Endothelial cell of umbilical vein (primary cell): Measurements from ENCODE around the gene RPS28. TPM values are rescaled to one million over a fixed set of nuclear protein-coding genes. Genes with fewer than 3 reads are reported as not detected.

ENCODE experiments used
- BruUV-seq: library from RNA; stranded (reverse); fragments of 400-500 nt; replicated peaks from 2 replicates; lab custom pipeline; 2021; lab: Mats Ljungman, UMichigan
- CTCF ChIA-PET: fragments of 300-600, 350-600 bp; sonication (Branson Sonifier 250); formaldehyde crosslinking; loops from one replicate; lab custom pipeline; 2021; ENCODE audit warnings: antibody characterized with exemption, inconsistent platforms; lab: Charles Lee
- POLR2A ChIA-PET: fragments of 300-600, 350-600 bp; sonication (Branson Sonifier 250); formaldehyde crosslinking; loops from one replicate; lab custom pipeline; 2021; ENCODE audit warnings: antibody characterized with exemption, inconsistent platforms; lab: Charles Lee
- DNase-seq: peaks from one replicate; pipeline ENCODE4 v3.0.0-alpha.2; 2011; ENCODE audit warnings: low read depth, low spot score
- FAIRE-seq: peaks from 2 replicates; lab custom pipeline; 2011; peaks lifted over from hg19 to GRCh38; lab: Jason Lieb, UNC
- H2AFZ ChIP-seq: 2 replicates; pipeline ENCODE4 v1.6.0; 2012; ENCODE audit warnings: low read depth, low read length, control low read depth, inconsistent platforms
- H3K27ac ChIP-seq: 2 replicates; pipeline ENCODE4 v1.5.1; 2011; ENCODE audit warnings: low read depth, mild to moderate bottlenecking, control low read depth, low read length, moderate library complexity; ENCODE audit not compliant: insufficient read depth
- H3K27me3 ChIP-seq, 2 experiments: 2 replicates each; pipeline versions ENCODE4 v1.6.0 to v1.6.1; 2011; ENCODE audit warnings: low read length in 2 of 2, mixed read lengths in 1 of 2; ENCODE audit not compliant: control insufficient read depth in 2 of 2, insufficient read depth in 2 of 2
- H3K36me3 ChIP-seq, 2 experiments: 2 replicates in 1 of 2; 3 replicates in 1 of 2; pipeline ENCODE4 v1.5.1; 2011; ENCODE audit warnings: low read length in 2 of 2, mild to moderate bottlenecking in 1 of 2, moderate library complexity in 1 of 2; ENCODE audit not compliant: control insufficient read depth in 2 of 2, insufficient read depth in 2 of 2; ENCODE audit errors: extremely low read depth in 1 of 2
- H3K4me1 ChIP-seq: 3 replicates; pipeline ENCODE4 v1.5.1; 2011; ENCODE audit warnings: mild to moderate bottlenecking, low read length; ENCODE audit not compliant: control insufficient read depth, insufficient read depth; ENCODE audit errors: extremely low read depth
- H3K4me2 ChIP-seq: 2 replicates; pipeline ENCODE4 v1.6.1; 2011; ENCODE audit warnings: low read length, control low read depth, mixed read lengths; ENCODE audit not compliant: insufficient read depth
- H3K4me3 ChIP-seq, 3 experiments: fragments of 200-600 bp in 1 of 3; sonication (generic), shearing (Covaris generic) in 1 of 3; replicated peaks in 1 of 3; 2 replicates each; pipeline ENCODE4 v1.5.1; 2011 to 2016; ENCODE audit warnings: control low read depth in 3 of 3, low read length in 3 of 3, mild to moderate bottlenecking in 2 of 3, inconsistent platforms in 1 of 3, low read depth in 1 of 3, moderate library complexity in 1 of 3; ENCODE audit not compliant: insufficient read depth in 1 of 3
- H3K79me2 ChIP-seq: 2 replicates; pipeline ENCODE4 v1.6.0; 2012; ENCODE audit warnings: low read length, inconsistent platforms; ENCODE audit not compliant: control insufficient read depth, insufficient read depth
- H3K9ac ChIP-seq: replicated peaks from 2 replicates; pipeline ENCODE3; 2011; ENCODE audit warnings: low read length, control low read depth; ENCODE audit not compliant: insufficient read depth; ENCODE audit errors: extremely low read depth
- H3K9me1 ChIP-seq: replicated peaks from 3 replicates; pipeline ENCODE4 v1.6.0; 2011; ENCODE audit warnings: mild to moderate bottlenecking, low read length; ENCODE audit not compliant: control insufficient read depth, insufficient read depth; ENCODE audit errors: extremely low read depth
- H3K9me3 ChIP-seq: replicated peaks from 2 replicates; pipeline ENCODE4 v1.5.1; 2012; ENCODE audit warnings: low read length, inconsistent platforms; ENCODE audit not compliant: control insufficient read depth, insufficient read depth
- H4K20me1 ChIP-seq: replicated peaks from 2 replicates; pipeline ENCODE3; 2011; ENCODE audit warnings: mild to moderate bottlenecking, low read length; ENCODE audit not compliant: control insufficient read depth, insufficient read depth; ENCODE audit errors: extremely low read depth
- EZH2 ChIP-seq: IDR thresholded peaks from 2 replicates; pipeline ENCODE4 v1.6.1; 2012; ENCODE audit warnings: borderline replicate concordance, low read depth, mild to moderate bottlenecking, moderate library complexity, low read length, inconsistent platforms; ENCODE audit not compliant: severe bottlenecking
- FOS ChIP-seq: IDR thresholded peaks from 2 replicates; pipeline ENCODE4 v1.6.1; 2011; ENCODE audit warnings: mild to moderate bottlenecking, low read length, moderate library complexity, borderline replicate concordance; ENCODE audit not compliant: insufficient read depth
- GATA2 ChIP-seq: IDR thresholded peaks from 2 replicates; pipeline ENCODE4 v1.7.0; 2011; ENCODE audit warnings: low read depth, mild to moderate bottlenecking, moderate library complexity, mixed read lengths, low read length; ENCODE audit not compliant: insufficient read length, insufficient read depth
- JUN ChIP-seq: IDR thresholded peaks from 2 replicates; pipeline ENCODE4 v1.6.1; 2011; ENCODE audit warnings: borderline replicate concordance, low read depth; ENCODE audit not compliant: insufficient read length, insufficient read depth
- MYC ChIP-seq: IDR thresholded peaks from one replicate; pipeline ENCODE4 v1.6.1; 2011; ENCODE audit warnings: mild to moderate bottlenecking, low read depth, low read length
- POLR2A ChIP-seq: IDR thresholded peaks from 2 replicates; pipeline ENCODE4 v1.6.1; 2012; ENCODE audit warnings: low read depth, mild to moderate bottlenecking, control low read depth, low read length
- POLR2AphosphoS5 ChIP-seq: IDR thresholded peaks from 2 replicates; pipeline ENCODE4 v1.6.1; 2012; ENCODE audit warnings: low read depth, mild to moderate bottlenecking, control low read depth, low read length, moderate library complexity; ENCODE audit not compliant: insufficient read depth
- dilution Hi-C: fragments of 300-500 bp; cut with MboI; formaldehyde crosslinking; loops from one replicate; pipeline ENCODE4 v1.15.0; 2019; ENCODE audit warnings: low sequenced_read_pairs; ENCODE audit not compliant: extremely low pct_ligation_motif_present
- intact Hi-C: fragments of 100-400 bp; cut with micrococcal nuclease; formaldehyde crosslinking; loops from one replicate; pipeline ENCODE4 v1.10.0; 2022
- polyA plus RNA-seq, 4 experiments: library from polyadenylated mRNA; depleted of rRNA in 3 of 4; stranded (reverse) in 3 of 4; unstranded in 1 of 4; fragments of >200 nt; gene quantifications; 2 replicates each; pipeline versions ENCODE4 v1.2.1 to v1.2.3, GENCODE V29; 2011 to 2012; ENCODE audit warnings: missing spikeins in 1 of 4
- total RNA-seq: library from RNA; stranded (reverse); gene quantifications from 2 replicates; pipeline ENCODE4 v1.2.3, GENCODE V29; 2021
- TF ChIP-seq, protein P1 (sequence below): IDR thresholded peaks from 2 replicates; pipeline ENCODE4 v1.6.1; 2011; ENCODE audit not compliant: insufficient read depth, insufficient read length
- TF ChIP-seq, protein P2 (sequence below), 2 donors: IDR thresholded peaks; 1 replicate in 1 of 2; 2 replicates in 1 of 2; pipeline ENCODE4 v1.5.1; 2011; ENCODE audit warnings: low read length in 2 of 2, mild to moderate bottlenecking in 2 of 2, moderate library complexity in 2 of 2, control low read depth in 1 of 2, inconsistent platforms in 1 of 2, low read depth in 1 of 2; ENCODE audit not compliant: insufficient read depth in 1 of 2; ENCODE audit errors: extremely low read depth in 1 of 2

The RPS28 gene
- total and polyA plus RNA-seq, 2 donors (not counting 3 experiments of a cell fraction or from before 2014, with no cell fraction given) = 865 to 1,664 TPM

DNA sequence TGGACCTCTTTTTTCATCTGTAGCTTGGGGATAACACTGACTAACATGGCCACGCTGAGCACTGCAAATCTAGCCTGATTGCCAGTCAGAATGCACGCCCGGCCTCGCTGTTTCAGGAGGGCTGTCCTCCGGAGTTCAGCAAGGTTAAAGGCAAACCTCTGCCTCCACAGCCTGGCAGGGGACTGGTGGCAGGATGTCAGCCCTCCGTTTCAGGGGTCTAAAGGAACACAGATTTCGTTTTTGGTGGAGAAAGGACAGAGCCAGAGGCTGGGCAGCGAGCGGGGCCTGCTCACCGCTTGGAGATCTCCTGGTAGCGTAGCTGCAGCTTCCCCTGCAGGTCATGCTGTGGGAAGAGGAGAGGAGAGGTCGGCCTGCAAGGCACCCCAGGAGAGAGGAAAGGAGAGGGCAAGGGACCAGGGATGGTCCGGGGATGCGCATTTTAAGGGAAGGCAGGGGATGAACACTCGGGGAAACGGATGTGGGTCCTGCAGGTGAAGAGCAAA lies 681 bp upstream of the RPS28 start:
- Histone ChIP-seq H3K9me3 (no peaks in the 10 kb centered on the region), H3K27me3 (no peaks in the 10 kb centered on the region), H3K79me2 (peaks cover 32% of the 10 kb centered on the region), H4K20me1 (no peaks in the 10 kb centered on the region), H3K4me2 (peak overlapping the region; percentile 65), H3K9me1 (no peaks in the 10 kb centered on the region), H3K9ac (peak overlapping the region; percentile 95), H3K36me3 (peaks cover 5 to 6% of the 10 kb centered on the region in 2 experiments), H3K4me3 (peak overlapping the region; percentile 78 to 92 (median 83)), H2AFZ (peak overlapping the region; percentile 46), H3K27ac (peak overlapping the region; percentile 82), H3K4me1 (peaks cover 26% of the 10 kb centered on the region)
- no peak for DNase-seq
- peak; percentile 4 for FAIRE-seq
- BruUV-seq = TSS peak; percentile 74
- intact Hi-C loops (loop anchor here (1.0 to 2.0 kb wide), 2 partner anchors 12 to 22 kb away; partner anchors contain the start of genes CD320 and KANK3), dilution Hi-C loops (no loop called here)
- ChIA-PET CTCF (interaction anchor here (1.3 to 1.4 kb wide), 2 partner anchors 21 to 53 kb away, joined by 3 to 7 read pairs; no protein-coding TSS in a partner anchor), POLR2A (interaction anchor here (0.6 to 0.9 kb wide), 2 partner anchors 14 to 93 kb away, joined by 3 read pairs; partner anchors contain the start of gene MARCHF2)
- TF ChIP-seq POLR2A (no peak), GATA2 (no peak), EZH2 (no peak)

DNA sequence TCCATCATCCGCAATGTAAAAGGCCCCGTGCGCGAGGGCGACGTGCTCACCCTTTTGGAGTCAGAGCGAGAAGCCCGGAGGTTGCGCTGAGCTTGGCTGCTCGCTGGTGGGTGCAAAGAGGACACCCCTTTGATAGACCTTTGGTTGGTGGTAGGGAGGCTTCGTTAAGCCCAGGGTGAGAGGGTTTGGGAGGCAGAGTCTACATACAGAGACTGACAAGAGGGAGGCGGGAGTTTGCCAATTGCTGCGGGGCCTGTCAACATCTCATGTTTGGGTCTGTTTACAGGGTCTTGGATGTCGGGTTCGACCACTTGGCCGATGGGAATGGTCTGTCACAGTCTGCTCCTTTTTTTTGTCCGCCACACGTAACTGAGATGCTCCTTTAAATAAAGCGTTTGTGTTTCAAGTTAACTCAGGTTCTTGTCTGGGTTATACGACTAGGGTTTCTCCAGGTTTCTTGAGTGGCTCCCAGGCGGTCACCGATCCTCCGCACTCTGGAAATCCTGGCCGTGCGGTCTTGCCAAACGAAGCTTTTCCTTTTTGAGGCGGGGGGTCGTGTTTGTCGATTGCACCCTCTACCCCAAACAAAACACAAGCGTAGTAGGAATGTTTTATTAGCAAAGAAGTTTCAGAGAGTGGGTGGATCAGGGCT lies 816 bp downstream of the RPS28 start:
- H3K9me3 ChIP-seq = no peaks in the 10 kb centered on the region
- H4K20me1 ChIP-seq = no peaks in the 10 kb centered on the region
- POLR2A ChIA-PET = interaction anchor here (0.9 kb wide), 1 partner anchor 102 kb away, joined by 5 read pairs; no protein-coding TSS in a partner anchor
- DNase-seq (no peak), FAIRE-seq (peak; percentile 47)
- dilution Hi-C loops = no loop called here
- peak overlapping the region; percentile 72 for H3K4me2 ChIP-seq
- intact Hi-C loops = loop anchor here (1.0 to 2.0 kb wide), 2 partner anchors 14 to 21 kb away; partner anchors contain the start of genes CD320 and KANK3
- H3K9me1 ChIP-seq = no peaks in the 10 kb centered on the region
- peak overlapping the region; percentile 70 for H3K27ac ChIP-seq
- H3K4me1 ChIP-seq = peaks cover 24% of the 10 kb centered on the region
- H2AFZ ChIP-seq = no peak overlapping the region
- peaks cover 3 to 5% of the 10 kb centered on the region in 2 experiments for H3K36me3 ChIP-seq
- TF ChIP-seq, protein P1, sequence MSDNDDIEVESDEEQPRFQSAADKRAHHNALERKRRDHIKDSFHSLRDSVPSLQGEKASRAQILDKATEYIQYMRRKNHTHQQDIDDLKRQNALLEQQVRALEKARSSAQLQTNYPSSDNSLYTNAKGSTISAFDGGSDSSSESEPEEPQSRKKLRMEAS = no peak
- no peak for TF ChIP-seq POLR2A
- no peak for TF ChIP-seq JUN
- TF ChIP-seq FOS = no peak
- no peak for TF ChIP-seq EZH2
- no peak for TF ChIP-seq MYC
- TF ChIP-seq GATA2 = no peak
- TF ChIP-seq, protein P2, sequence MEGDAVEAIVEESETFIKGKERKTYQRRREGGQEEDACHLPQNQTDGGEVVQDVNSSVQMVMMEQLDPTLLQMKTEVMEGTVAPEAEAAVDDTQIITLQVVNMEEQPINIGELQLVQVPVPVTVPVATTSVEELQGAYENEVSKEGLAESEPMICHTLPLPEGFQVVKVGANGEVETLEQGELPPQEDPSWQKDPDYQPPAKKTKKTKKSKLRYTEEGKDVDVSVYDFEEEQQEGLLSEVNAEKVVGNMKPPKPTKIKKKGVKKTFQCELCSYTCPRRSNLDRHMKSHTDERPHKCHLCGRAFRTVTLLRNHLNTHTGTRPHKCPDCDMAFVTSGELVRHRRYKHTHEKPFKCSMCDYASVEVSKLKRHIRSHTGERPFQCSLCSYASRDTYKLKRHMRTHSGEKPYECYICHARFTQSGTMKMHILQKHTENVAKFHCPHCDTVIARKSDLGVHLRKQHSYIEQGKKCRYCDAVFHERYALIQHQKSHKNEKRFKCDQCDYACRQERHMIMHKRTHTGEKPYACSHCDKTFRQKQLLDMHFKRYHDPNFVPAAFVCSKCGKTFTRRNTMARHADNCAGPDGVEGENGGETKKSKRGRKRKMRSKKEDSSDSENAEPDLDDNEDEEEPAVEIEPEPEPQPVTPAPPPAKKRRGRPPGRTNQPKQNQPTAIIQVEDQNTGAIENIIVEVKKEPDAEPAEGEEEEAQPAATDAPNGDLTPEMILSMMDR (IDR thresholded peaks at IDR 0.05; ENCODE audit: extremely low read depth in 1 of 2, insufficient read depth in 1 of 2, low read depth in 1 of 2, low read length in 2 of 2) = no peak
- no peak for TF ChIP-seq POLR2AphosphoS5
- H3K27me3 ChIP-seq = no peaks in the 10 kb centered on the region
- peaks cover 32% of the 10 kb centered on the region for H3K79me2 ChIP-seq
- no TSS peak for BruUV-seq
- CTCF ChIA-PET = no interaction called here
- peak overlapping the region; percentile 95 for H3K9ac ChIP-seq
- H3K4me3 ChIP-seq = peak overlapping the region; percentile 83 to 95 (median 92)
